A673 (cell line): ENCODE measurements around the gene UBQLN3.

ENCODE experiments used
- EZH2 ChIP-seq: fragments of 200-600 bp; sonication (generic); IDR thresholded peaks from 2 replicates; pipeline ENCODE4 v1.6.1; 2017; ENCODE audit warnings: borderline replicate concordance, low read depth, mild to moderate bottlenecking, mixed read lengths, antibody characterized with exemption, low read length; ENCODE audit not compliant: poor library complexity, severe bottlenecking
- TF ChIP-seq, protein P1 (sequence below): fragments of 300-800, 200-600 bp; sonication (generic); conservative IDR thresholded peaks from 2 replicates; pipeline ENCODE4 v1.5.1; 2017; ENCODE audit warnings: low read depth, mild to moderate bottlenecking, antibody characterized with exemption, low read length, moderate library complexity, mixed read lengths

DNA sequence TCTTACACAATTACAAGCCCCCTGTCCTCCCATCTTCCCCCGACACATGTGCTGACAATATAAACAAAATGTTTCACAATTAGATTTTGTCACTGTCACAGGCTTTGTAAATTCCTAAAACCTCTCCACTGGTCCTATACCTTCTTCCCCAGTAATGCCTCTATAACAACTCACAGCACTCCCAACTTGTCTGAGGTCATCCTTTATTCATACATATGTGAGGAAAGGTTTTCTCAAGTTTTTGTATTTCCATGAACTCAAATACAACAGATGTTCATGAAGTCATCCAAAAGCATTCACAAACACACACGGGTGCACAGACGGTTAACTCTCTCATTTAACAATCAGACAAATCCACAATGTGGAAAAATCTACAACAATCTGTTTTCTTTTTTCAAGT is 36.7 kb upstream of the UBQLN3 start:
- TF ChIP-seq, protein P1, sequence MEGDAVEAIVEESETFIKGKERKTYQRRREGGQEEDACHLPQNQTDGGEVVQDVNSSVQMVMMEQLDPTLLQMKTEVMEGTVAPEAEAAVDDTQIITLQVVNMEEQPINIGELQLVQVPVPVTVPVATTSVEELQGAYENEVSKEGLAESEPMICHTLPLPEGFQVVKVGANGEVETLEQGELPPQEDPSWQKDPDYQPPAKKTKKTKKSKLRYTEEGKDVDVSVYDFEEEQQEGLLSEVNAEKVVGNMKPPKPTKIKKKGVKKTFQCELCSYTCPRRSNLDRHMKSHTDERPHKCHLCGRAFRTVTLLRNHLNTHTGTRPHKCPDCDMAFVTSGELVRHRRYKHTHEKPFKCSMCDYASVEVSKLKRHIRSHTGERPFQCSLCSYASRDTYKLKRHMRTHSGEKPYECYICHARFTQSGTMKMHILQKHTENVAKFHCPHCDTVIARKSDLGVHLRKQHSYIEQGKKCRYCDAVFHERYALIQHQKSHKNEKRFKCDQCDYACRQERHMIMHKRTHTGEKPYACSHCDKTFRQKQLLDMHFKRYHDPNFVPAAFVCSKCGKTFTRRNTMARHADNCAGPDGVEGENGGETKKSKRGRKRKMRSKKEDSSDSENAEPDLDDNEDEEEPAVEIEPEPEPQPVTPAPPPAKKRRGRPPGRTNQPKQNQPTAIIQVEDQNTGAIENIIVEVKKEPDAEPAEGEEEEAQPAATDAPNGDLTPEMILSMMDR: no peak
- no peak for TF ChIP-seq EZH2
